H1 (cell line): ENCODE measurements around the gene TMPRSS13. TPM values are rescaled to one million over a fixed set of nuclear protein-coding genes. Genes with fewer than 3 reads are reported as not detected.

Source experiments
- CHD1 ChIP-seq: IDR thresholded peaks from 2 replicates; pipeline ENCODE4 v1.6.1; 2012; ENCODE audit warnings: low read depth, low read length, improper control_type of control experiment
- CREB1 ChIP-seq: IDR thresholded peaks from 2 replicates; pipeline ENCODE4 v1.6.1; 2012; ENCODE audit warnings: inconsistent platforms
- KDM1A ChIP-seq: fragments of 200-600, 300-600 bp; sonication (generic); IDR thresholded peaks from 2 replicates; pipeline ENCODE4 v1.7.1; 2016; ENCODE audit warnings: mild to moderate bottlenecking, low read length, borderline replicate concordance
- polyA plus RNA-seq, 7 experiments: library from polyadenylated mRNA; depleted of rRNA in 3 of 7; stranded (reverse) in 5 of 7; unstranded in 2 of 7; fragments of >200 nt in 5 of 7; fragments of 200-250 nt in 2 of 7; gene quantifications; 1 replicate in 5 of 7; 2 replicates in 1 of 7; 4 replicates in 1 of 7; pipeline versions ENCODE4 v1.2.1 to v1.2.3, GENCODE V29; 2011 to 2013; ENCODE audit warnings: missing spikeins in 2 of 7, mixed read lengths in 2 of 7
- total RNA-seq: library from RNA; stranded (reverse); fragmentation: NEBNext Ultra II Directional; extraction: Animal tissue kit (Norgen Biotek cat#: 25700); gene quantifications from 2 replicates; pipeline ENCODE4 v1.2.1, GENCODE V29; 2021
- TF ChIP-seq, protein P1 (sequence below): fragments of 300-600 bp; sonication (generic); IDR thresholded peaks from 2 replicates; pipeline ENCODE4 v1.7.1; 2012; ENCODE audit warnings: low read length, moderate library complexity, mild to moderate bottlenecking, inconsistent platforms; ENCODE audit not compliant: insufficient replicate concordance
- TF ChIP-seq, protein P2 (sequence below): IDR thresholded peaks from 2 replicates; pipeline ENCODE4 v1.6.1; 2011; ENCODE audit warnings: low read length, improper control_type of control experiment
- TF ChIP-seq, protein P3 (sequence below): IDR thresholded peaks from 2 replicates; pipeline ENCODE4 v1.6.1; 2012; ENCODE audit warnings: low read length, inconsistent platforms

Gene TMPRSS13
- total and polyA plus RNA-seq, 2 of the 8 experiments (the other 6 are each of a cell fraction or from before 2014, with no cell fraction given): 0.61 to 0.79 TPM

DNA sequence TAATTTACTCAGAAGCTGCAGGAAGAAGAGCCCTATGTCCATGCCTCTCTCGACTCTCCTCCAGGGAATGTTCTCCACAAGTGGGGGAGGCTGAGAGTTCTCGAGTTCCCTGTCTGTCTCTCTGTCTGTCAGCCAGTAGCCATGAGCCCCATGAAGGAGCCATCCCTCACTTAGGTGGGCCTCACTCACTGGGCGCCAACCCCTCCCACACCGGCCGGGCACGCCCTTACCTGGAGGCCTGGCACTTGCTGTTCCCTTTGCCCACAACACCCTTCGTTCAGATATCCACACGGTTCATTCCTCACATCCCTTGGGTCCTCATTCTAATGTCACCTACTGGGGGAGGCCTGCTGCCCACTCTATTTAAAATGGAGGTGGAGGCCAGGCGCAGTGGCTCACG, 42.8 kb upstream of the TMPRSS13 start (continued):
- no peak for TF ChIP-seq CREB1
- TF ChIP-seq, protein P1, sequence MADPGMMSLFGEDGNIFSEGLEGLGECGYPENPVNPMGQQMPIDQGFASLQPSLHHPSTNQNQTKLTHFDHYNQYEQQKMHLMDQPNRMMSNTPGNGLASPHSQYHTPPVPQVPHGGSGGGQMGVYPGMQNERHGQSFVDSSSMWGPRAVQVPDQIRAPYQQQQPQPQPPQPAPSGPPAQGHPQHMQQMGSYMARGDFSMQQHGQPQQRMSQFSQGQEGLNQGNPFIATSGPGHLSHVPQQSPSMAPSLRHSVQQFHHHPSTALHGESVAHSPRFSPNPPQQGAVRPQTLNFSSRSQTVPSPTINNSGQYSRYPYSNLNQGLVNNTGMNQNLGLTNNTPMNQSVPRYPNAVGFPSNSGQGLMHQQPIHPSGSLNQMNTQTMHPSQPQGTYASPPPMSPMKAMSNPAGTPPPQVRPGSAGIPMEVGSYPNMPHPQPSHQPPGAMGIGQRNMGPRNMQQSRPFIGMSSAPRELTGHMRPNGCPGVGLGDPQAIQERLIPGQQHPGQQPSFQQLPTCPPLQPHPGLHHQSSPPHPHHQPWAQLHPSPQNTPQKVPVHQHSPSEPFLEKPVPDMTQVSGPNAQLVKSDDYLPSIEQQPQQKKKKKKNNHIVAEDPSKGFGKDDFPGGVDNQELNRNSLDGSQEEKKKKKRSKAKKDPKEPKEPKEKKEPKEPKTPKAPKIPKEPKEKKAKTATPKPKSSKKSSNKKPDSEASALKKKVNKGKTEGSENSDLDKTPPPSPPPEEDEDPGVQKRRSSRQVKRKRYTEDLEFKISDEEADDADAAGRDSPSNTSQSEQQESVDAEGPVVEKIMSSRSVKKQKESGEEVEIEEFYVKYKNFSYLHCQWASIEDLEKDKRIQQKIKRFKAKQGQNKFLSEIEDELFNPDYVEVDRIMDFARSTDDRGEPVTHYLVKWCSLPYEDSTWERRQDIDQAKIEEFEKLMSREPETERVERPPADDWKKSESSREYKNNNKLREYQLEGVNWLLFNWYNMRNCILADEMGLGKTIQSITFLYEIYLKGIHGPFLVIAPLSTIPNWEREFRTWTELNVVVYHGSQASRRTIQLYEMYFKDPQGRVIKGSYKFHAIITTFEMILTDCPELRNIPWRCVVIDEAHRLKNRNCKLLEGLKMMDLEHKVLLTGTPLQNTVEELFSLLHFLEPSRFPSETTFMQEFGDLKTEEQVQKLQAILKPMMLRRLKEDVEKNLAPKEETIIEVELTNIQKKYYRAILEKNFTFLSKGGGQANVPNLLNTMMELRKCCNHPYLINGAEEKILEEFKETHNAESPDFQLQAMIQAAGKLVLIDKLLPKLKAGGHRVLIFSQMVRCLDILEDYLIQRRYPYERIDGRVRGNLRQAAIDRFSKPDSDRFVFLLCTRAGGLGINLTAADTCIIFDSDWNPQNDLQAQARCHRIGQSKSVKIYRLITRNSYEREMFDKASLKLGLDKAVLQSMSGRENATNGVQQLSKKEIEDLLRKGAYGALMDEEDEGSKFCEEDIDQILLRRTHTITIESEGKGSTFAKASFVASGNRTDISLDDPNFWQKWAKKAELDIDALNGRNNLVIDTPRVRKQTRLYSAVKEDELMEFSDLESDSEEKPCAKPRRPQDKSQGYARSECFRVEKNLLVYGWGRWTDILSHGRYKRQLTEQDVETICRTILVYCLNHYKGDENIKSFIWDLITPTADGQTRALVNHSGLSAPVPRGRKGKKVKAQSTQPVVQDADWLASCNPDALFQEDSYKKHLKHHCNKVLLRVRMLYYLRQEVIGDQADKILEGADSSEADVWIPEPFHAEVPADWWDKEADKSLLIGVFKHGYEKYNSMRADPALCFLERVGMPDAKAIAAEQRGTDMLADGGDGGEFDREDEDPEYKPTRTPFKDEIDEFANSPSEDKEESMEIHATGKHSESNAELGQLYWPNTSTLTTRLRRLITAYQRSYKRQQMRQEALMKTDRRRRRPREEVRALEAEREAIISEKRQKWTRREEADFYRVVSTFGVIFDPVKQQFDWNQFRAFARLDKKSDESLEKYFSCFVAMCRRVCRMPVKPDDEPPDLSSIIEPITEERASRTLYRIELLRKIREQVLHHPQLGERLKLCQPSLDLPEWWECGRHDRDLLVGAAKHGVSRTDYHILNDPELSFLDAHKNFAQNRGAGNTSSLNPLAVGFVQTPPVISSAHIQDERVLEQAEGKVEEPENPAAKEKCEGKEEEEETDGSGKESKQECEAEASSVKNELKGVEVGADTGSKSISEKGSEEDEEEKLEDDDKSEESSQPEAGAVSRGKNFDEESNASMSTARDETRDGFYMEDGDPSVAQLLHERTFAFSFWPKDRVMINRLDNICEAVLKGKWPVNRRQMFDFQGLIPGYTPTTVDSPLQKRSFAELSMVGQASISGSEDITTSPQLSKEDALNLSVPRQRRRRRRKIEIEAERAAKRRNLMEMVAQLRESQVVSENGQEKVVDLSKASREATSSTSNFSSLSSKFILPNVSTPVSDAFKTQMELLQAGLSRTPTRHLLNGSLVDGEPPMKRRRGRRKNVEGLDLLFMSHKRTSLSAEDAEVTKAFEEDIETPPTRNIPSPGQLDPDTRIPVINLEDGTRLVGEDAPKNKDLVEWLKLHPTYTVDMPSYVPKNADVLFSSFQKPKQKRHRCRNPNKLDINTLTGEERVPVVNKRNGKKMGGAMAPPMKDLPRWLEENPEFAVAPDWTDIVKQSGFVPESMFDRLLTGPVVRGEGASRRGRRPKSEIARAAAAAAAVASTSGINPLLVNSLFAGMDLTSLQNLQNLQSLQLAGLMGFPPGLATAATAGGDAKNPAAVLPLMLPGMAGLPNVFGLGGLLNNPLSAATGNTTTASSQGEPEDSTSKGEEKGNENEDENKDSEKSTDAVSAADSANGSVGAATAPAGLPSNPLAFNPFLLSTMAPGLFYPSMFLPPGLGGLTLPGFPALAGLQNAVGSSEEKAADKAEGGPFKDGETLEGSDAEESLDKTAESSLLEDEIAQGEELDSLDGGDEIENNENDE: no peak
- TF ChIP-seq, protein P2, sequence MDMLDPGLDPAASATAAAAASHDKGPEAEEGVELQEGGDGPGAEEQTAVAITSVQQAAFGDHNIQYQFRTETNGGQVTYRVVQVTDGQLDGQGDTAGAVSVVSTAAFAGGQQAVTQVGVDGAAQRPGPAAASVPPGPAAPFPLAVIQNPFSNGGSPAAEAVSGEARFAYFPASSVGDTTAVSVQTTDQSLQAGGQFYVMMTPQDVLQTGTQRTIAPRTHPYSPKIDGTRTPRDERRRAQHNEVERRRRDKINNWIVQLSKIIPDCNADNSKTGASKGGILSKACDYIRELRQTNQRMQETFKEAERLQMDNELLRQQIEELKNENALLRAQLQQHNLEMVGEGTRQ: no peak
- TF ChIP-seq KDM1A: no peak
- TF ChIP-seq, protein P3, sequence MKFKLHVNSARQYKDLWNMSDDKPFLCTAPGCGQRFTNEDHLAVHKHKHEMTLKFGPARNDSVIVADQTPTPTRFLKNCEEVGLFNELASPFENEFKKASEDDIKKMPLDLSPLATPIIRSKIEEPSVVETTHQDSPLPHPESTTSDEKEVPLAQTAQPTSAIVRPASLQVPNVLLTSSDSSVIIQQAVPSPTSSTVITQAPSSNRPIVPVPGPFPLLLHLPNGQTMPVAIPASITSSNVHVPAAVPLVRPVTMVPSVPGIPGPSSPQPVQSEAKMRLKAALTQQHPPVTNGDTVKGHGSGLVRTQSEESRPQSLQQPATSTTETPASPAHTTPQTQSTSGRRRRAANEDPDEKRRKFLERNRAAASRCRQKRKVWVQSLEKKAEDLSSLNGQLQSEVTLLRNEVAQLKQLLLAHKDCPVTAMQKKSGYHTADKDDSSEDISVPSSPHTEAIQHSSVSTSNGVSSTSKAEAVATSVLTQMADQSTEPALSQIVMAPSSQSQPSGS: no peak
- no peak for TF ChIP-seq CHD1
